Stimulated activated naive B cell treated with anti-CD40 and anti-IgM and Interleukin-4, amounts not matched to agents 10 μg/mL and 1 μg/mL and 100 μg/mL, for 72 hours (primary cell): ENCODE data around the gene THSD1.
"Not testable (repeated sequence)": the region's sequence is repeated elsewhere in the genome, so short reads cannot be mapped to it uniquely, and the experiment has no call there.

ENCODE experiments used
- ATAC-seq, 2 donors: fragments of 150-1000 bp; cut with Tn5 transposase; replicated peaks; 2 replicates each; pipeline ENCODE4 v1.10.0; 2021; ENCODE audit warnings: moderate library complexity in 1 of 2
- DNase-seq: peaks from one replicate; pipeline ENCODE4 v3.0.0; 2021
- H3K27ac Mint-ChIP-seq: one replicate; pipeline ENCODE4 v1.8.0; 2022; ENCODE audit warnings: mild to moderate bottlenecking, mixed read lengths
- H3K27me3 Mint-ChIP-seq, 2 donors: one replicate each; pipeline ENCODE4 v1.8.0; 2022; ENCODE audit warnings: mixed read lengths in 2 of 2
- H3K36me3 Mint-ChIP-seq, 2 donors: one replicate each; pipeline ENCODE4 v1.8.0; 2022; ENCODE audit warnings: mixed read lengths in 2 of 2, mild to moderate bottlenecking in 1 of 2
- H3K4me1 Mint-ChIP-seq, 2 donors: one replicate each; pipeline ENCODE4 v1.8.0; 2022; ENCODE audit warnings: mixed read lengths in 2 of 2, mild to moderate bottlenecking in 1 of 2
- H3K4me3 Mint-ChIP-seq, 2 donors: one replicate each; pipeline ENCODE4 v1.8.0; 2022; ENCODE audit warnings: mild to moderate bottlenecking in 2 of 2, mixed read lengths in 2 of 2, moderate library complexity in 1 of 2
- H3K9me3 Mint-ChIP-seq, 2 donors: one replicate each; pipeline ENCODE4 v1.8.0; 2022; ENCODE audit warnings: mixed read lengths in 2 of 2, mild to moderate bottlenecking in 1 of 2

The THSD1 gene

DNA sequence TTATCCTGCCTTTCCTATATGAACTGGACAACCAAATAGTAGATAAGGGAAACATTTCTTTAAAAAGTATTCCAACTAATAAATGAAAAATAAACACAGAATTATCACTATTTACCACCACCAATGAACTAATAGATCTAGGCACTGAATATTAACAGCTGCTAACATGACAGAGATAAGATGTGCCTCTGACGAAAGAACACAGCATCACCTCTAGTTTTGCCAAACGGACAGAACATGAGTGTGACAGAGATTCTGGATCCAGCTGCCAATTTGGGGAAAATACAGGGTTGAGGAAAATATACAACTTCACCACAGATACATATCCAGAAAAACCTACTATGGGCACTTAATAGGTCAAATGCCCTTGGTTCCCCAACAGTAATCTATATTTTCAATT lies 26.5 kb upstream of the THSD1 start:
- DNase-seq (no peak), ATAC-seq (no peak)
- no peak overlapping the region for H3K4me3 Mint-ChIP-seq
- H3K4me1 Mint-ChIP-seq = peaks cover 0 to 11% of the 10 kb centered on the region in 2 donors
- no peaks in the 10 kb centered on the region for H3K9me3 Mint-ChIP-seq
- H3K27me3 Mint-ChIP-seq = no peaks in the 10 kb centered on the region
- peaks cover 18 to 38% of the 10 kb centered on the region in 2 donors for H3K36me3 Mint-ChIP-seq
- no peak overlapping the region for H3K27ac Mint-ChIP-seq

DNA sequence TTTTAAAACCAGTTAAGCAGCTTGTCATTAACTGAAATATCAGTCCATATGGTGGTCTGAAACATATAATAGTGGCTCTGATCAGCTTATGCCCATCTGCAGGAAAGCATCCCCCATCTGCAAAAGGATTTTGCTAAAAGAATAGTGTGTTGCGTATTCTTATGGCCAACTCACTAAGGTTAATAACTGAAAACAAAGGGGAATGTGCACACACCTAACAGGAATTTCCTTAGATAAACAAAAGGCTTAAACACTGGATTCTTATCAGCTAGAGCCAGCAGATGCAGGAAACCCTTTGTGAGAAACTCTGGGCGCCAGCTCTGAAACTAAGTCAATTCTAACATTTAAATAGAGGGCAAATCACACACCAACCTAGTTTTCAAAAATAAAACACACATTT lies 22.3 kb upstream of the THSD1 start:
- DNase-seq (no peak), ATAC-seq (no peak)
- Mint-ChIP-seq H3K4me1 (peaks cover 0 to 6% of the 10 kb centered on the region in 2 donors), H3K27ac (no peak overlapping the region), H3K9me3 (no peaks in the 10 kb centered on the region), H3K27me3 (no peaks in the 10 kb centered on the region), H3K4me3 (no peak overlapping the region), H3K36me3 (peaks cover 23 to 40% of the 10 kb centered on the region in 2 donors)

GRCh38 chr13:52421216-52421615 lies 15.2 kb upstream of the THSD1 start:
- DNase-seq = no peak
- Mint-ChIP-seq H3K9me3 (no peaks in the 10 kb centered on the region), H3K4me1 (no peaks in the 10 kb centered on the region), H3K27me3 (no peaks in the 10 kb centered on the region), H3K36me3 (peaks cover 31 to 55% of the 10 kb centered on the region in 2 donors), H3K4me3 (no peak overlapping the region), H3K27ac (no peak overlapping the region)
- ATAC-seq = no peak

DNA sequence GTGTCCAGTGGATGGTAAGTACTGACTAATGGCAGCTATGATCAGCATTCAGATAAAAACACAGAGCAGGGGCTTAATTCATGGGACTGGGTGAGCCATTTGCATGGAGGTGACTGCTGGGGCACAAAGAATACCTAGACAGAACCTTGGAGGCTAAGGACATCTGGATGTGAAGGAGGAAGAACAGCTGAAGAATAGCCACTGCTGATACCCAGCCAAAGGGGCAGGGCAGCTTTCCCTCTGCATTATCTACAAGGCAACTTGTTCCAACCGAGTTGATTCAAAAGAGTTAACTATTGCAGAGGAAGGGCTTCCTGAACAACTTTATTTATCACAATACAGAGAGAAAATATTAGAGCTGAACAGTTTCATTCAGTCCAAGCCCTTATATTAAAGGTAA lies 13.1 kb upstream of the THSD1 start:
- no peak overlapping the region for H3K4me3 Mint-ChIP-seq
- ATAC-seq (no peak), DNase-seq (no peak)
- no peak overlapping the region for H3K27ac Mint-ChIP-seq
- H3K9me3 Mint-ChIP-seq = no peaks in the 10 kb centered on the region
- H3K27me3 Mint-ChIP-seq = no peaks in the 10 kb centered on the region
- H3K36me3 Mint-ChIP-seq = peaks cover 27 to 57% of the 10 kb centered on the region in 2 donors
- no peaks in the 10 kb centered on the region for H3K4me1 Mint-ChIP-seq

DNA sequence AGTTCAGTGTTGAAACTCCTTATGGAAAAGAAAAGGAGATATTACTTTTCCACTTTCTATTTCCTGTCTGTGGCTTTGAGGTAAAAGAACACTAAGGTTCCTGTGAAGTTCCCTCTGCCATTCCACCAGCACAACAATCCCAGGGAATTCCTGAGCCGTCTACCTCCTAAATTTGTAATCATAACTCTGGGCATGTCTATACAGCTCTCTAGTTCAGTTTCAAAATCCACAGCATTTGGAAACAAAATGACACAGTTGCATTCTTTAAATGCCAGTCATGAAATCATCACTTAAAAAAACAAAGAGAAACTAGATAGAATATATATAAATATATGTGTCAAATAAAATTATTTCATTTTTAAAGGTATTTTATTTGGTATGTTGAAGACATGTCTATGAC lies 9.0 kb upstream of the THSD1 start:
- Mint-ChIP-seq H3K27ac (no peak overlapping the region), H3K4me3 (no peak overlapping the region), H3K9me3 (no peaks in the 10 kb centered on the region), H3K27me3 (no peaks in the 10 kb centered on the region), H3K4me1 (peaks cover 0 to 3% of the 10 kb centered on the region in 2 donors), H3K36me3 (peaks cover 21 to 50% of the 10 kb centered on the region in 2 donors)
- no peak for ATAC-seq
- DNase-seq = no peak

- H3K27me3 Mint-ChIP-seq = no peaks in the 10 kb centered on the region
- H3K36me3 Mint-ChIP-seq = peaks cover 14 to 45% of the 10 kb centered on the region in 2 donors
- H3K9me3 Mint-ChIP-seq = no peaks in the 10 kb centered on the region
- no peak for ATAC-seq
- no peak for DNase-seq
- peaks cover 0 to 3% of the 10 kb centered on the region in 2 donors for H3K4me1 Mint-ChIP-seq
- no peak overlapping the region for H3K4me3 Mint-ChIP-seq
- no peak overlapping the region for H3K27ac Mint-ChIP-seq
Measured at GRCh38 chr13:52414051-52414450, 8.1 kb upstream of the THSD1 start.

DNA sequence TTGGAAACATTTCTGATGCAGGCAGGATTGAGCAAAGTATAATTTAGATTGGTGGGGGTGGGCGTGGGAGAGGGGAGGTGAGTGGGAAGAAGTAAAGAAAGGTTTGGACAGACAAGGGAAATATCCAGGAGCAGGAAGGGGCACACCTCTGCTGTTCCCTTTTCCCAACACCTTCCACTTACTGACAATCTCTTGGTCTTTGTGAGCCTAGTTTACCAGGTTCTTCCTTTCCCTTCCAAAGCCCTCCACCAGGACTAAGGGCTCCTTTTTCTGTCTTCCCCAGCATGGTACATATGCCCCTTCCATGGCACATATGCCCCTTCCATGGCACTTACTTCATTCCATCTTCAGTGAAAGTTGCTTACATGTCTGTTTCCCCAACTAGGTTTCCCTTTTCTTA lies 6.2 kb upstream of the THSD1 start:
- H3K36me3 Mint-ChIP-seq = peaks cover 16 to 46% of the 10 kb centered on the region in 2 donors
- no peak overlapping the region for H3K4me3 Mint-ChIP-seq
- ATAC-seq = no peak
- peak overlapping the region; percentile 59 for H3K27ac Mint-ChIP-seq
- no peak for DNase-seq
- peaks cover 0 to 2% of the 10 kb centered on the region in 2 donors for H3K9me3 Mint-ChIP-seq
- no peaks in the 10 kb centered on the region for H3K27me3 Mint-ChIP-seq
- peaks cover 0 to 3% of the 10 kb centered on the region in 2 donors for H3K4me1 Mint-ChIP-seq

- H3K27me3 Mint-ChIP-seq = no peaks in the 10 kb centered on the region
- peaks cover 0 to 3% of the 10 kb centered on the region in 2 donors for H3K4me1 Mint-ChIP-seq
- DNase-seq = no peak
- peak; percentile 77 to 88 for ATAC-seq
- peaks cover 12 to 47% of the 10 kb centered on the region in 2 donors for H3K36me3 Mint-ChIP-seq
- H3K4me3 Mint-ChIP-seq = no peak overlapping the region
- H3K9me3 Mint-ChIP-seq = peaks cover 0 to 3% of the 10 kb centered on the region in 2 donors
- H3K27ac Mint-ChIP-seq = peak overlapping the region; percentile 59
Measured at GRCh38 chr13:52411629-52412028, 5.7 kb upstream of the THSD1 start.

GRCh38 chr13:52408071-52408658 lies 2.2 kb upstream of the THSD1 start:
- H3K4me3 Mint-ChIP-seq, H3K9me3 Mint-ChIP-seq, DNase-seq, H3K27ac Mint-ChIP-seq, ATAC-seq: not testable (repeated sequence)
- peaks cover 9 to 15% of the 10 kb centered on the region in 2 donors for H3K27me3 Mint-ChIP-seq
- H3K4me1 Mint-ChIP-seq = peaks cover 13 to 20% of the 10 kb centered on the region in 2 donors
- H3K36me3 Mint-ChIP-seq = peaks cover 7 to 26% of the 10 kb centered on the region in 2 donors

DNA sequence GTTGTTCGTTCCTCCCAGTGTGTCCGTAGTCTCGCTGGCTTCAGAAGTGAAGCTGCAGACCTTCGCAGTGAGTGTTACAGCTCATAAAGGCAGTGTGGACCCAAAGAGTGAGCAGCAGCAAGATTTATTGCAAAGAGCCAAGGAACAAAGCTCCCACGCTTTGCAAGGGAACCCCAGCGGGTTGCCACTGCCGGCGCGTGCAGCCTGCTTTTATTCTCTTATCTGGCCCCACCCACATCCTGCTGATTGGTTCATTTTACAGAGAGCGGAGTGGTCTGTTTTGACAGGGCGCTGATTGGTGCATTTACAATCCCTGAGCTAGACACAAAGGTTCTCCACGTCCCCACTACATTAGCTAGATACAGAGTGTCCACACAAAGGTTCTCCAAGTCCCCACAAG lies 1.5 kb upstream of the THSD1 start:
- peaks cover 5 to 26% of the 10 kb centered on the region in 2 donors for H3K36me3 Mint-ChIP-seq
- ATAC-seq, DNase-seq, H3K4me3 Mint-ChIP-seq, H3K27ac Mint-ChIP-seq, H3K9me3 Mint-ChIP-seq: not testable (repeated sequence)
- H3K4me1 Mint-ChIP-seq = peaks cover 13 to 20% of the 10 kb centered on the region in 2 donors
- H3K27me3 Mint-ChIP-seq = peaks cover 12 to 15% of the 10 kb centered on the region in 2 donors

GRCh38 chr13:52406629-52407028 lies 657 bp upstream of the THSD1 start:
- no peak overlapping the region for H3K27ac Mint-ChIP-seq
- ATAC-seq = no peak
- H3K4me3 Mint-ChIP-seq = peak overlapping the region; percentile 65 to 90
- peaks cover 5 to 22% of the 10 kb centered on the region in 2 donors for H3K36me3 Mint-ChIP-seq
- peaks cover 0 to 3% of the 10 kb centered on the region in 2 donors for H3K9me3 Mint-ChIP-seq
- DNase-seq = no peak
- peaks cover 12 to 15% of the 10 kb centered on the region in 2 donors for H3K27me3 Mint-ChIP-seq
- H3K4me1 Mint-ChIP-seq = peaks cover 11 to 20% of the 10 kb centered on the region in 2 donors

DNA sequence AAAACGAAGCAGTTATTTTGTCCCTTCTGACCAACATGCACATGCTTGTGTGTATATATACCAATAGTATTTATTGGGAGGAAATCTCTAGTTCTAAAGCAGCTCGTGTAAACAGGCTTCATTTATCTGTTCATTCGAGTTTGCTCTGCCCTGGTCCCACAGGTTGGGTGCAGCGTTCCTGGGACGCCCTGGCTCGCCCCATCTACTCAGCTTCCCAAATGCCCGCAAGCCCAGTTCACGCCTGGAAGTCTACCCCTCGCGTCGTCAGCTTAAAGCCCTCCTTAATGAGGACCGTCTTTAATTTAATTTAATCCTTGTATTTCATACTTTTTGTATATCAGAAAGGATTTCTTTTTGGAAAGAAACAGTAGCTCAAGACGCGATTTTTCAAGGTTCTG lies 604 bp downstream of the THSD1 start:
- DNase-seq (no peak), ATAC-seq (peak; percentile 22 to 33)
- peaks cover 0 to 3% of the 10 kb centered on the region in 2 donors for H3K9me3 Mint-ChIP-seq
- peaks cover 12 to 15% of the 10 kb centered on the region in 2 donors for H3K27me3 Mint-ChIP-seq
- H3K36me3 Mint-ChIP-seq = peaks cover 5 to 19% of the 10 kb centered on the region in 2 donors
- H3K4me3 Mint-ChIP-seq = peak overlapping the region; percentile 78 to 90
- peak overlapping the region; percentile 59 for H3K27ac Mint-ChIP-seq
- peaks cover 11 to 20% of the 10 kb centered on the region in 2 donors for H3K4me1 Mint-ChIP-seq

GRCh38 chr13:52399708-52400107 lies 6.3 kb downstream of the THSD1 start:
- no peak for DNase-seq
- Mint-ChIP-seq H3K27ac (no peak overlapping the region), H3K9me3 (no peaks in the 10 kb centered on the region), H3K4me1 (peaks cover 7 to 11% of the 10 kb centered on the region in 2 donors), H3K4me3 (no peak overlapping the region), H3K27me3 (peaks cover 11 to 21% of the 10 kb centered on the region in 2 donors), H3K36me3 (peaks cover 0 to 3% of the 10 kb centered on the region in 2 donors)
- no peak for ATAC-seq

GRCh38 chr13:52399046-52399445 lies 6.9 kb downstream of the THSD1 start:
- H3K4me1 Mint-ChIP-seq = peaks cover 6 to 7% of the 10 kb centered on the region in 2 donors

DNA sequence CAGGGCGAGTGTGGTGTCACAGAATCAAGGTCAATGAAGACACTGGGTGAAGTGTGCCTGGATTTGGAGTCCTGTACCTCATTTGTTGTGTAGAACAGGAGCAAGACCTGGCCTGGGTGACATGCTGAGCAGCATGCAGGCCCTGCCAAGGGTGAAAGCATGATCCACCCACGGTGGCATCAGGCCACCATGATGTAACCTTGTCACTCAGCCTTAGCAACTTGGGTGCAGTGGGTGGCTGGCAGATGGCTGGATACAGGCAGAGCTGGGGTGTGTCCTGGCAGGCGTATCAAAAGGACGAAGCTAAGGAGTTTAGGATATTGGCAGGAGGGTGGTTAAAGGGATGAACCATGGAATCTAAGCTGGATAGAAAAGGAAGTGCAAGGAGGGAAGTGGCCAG lies 10.3 kb downstream of the THSD1 start:
- ATAC-seq (no peak), DNase-seq (no peak)
- Mint-ChIP-seq H3K36me3 (peaks cover 0 to 3% of the 10 kb centered on the region in 2 donors), H3K9me3 (no peaks in the 10 kb centered on the region), H3K27me3 (peaks cover 5 to 9% of the 10 kb centered on the region in 2 donors), H3K4me3 (no peak overlapping the region), H3K4me1 (peaks cover 5 to 6% of the 10 kb centered on the region in 2 donors), H3K27ac (no peak overlapping the region)

More at GRCh38 chr13:52399046-52399445, 6.9 kb downstream of the THSD1 start:
- Mint-ChIP-seq H3K9me3 (no peaks in the 10 kb centered on the region), H3K4me3 (no peak overlapping the region), H3K36me3 (peaks cover 0 to 3% of the 10 kb centered on the region in 2 donors), H3K27me3 (peaks cover 6 to 15% of the 10 kb centered on the region in 2 donors), H3K27ac (no peak overlapping the region)
- DNase-seq = no peak
- no peak for ATAC-seq
